GM12892 (cell line): ENCODE measurements around the gene CPEB3.

ENCODE experiments used
- POLR2A ChIP-seq: IDR thresholded peaks from 2 replicates; pipeline ENCODE4 v1.6.1; 2011; ENCODE audit warnings: low read depth, low read length, control low read depth
- POLR2AphosphoS5 ChIP-seq: IDR thresholded peaks from 2 replicates; pipeline ENCODE4 v1.6.1; 2011; ENCODE audit warnings: low read depth, low read length, control low read depth
- TAF1 ChIP-seq: IDR thresholded peaks from 2 replicates; pipeline ENCODE4 v1.6.1; 2011; ENCODE audit warnings: low read depth, mild to moderate bottlenecking, control low read depth, low read length, borderline replicate concordance

DNA sequence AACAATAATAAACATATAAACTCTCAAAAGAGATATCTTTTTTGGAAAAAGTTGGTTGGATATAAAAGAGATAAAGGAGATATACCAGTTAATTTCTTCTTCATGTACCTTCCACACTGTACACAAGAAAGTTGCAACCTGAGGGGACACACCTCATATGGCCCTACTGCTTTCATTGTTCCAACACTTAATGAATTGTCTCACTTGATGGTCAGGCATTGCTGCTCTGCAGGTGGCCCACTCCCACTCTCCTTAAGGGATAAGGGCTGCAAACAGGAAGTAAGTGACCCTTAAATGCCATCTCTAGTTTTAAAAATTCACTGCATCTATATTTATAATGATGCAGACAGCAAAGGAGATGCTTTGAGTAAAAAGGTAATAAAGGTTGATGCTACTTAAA is 215.0 kb downstream of the CPEB3 start:
- TF ChIP-seq POLR2A (no peak), POLR2AphosphoS5 (no peak), TAF1 (no peak)
